Endothelial cell of hepatic sinusoid (primary cell): ENCODE measurements around the gene OR52H1.

Source experiments
- in situ Hi-C: cut with HindIII; loops from 2 replicates; pipeline ENCODE4 v1.10.0; 2017; ENCODE audit warnings: low sequenced_read_pairs

OR52H1 gene

DNA sequence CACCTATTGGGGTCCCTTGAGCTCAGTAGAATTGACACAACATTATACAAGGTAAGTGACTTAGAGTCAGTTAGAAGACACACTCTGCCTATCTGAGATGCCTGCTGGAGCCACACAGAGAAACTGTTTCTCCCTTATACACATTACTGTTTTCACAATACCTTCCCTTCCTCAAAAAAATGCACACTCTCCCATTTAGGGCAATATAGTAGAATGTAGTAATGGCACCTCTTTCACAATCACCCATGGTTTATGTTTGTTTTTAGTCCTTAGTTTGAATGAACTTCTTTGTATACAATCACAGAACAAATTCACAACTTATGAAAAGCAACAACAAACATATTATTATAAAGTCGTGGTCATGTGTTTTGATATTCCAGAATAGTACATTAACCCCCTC, 14.3 kb downstream of the OR52H1 start:
- in situ Hi-C loops: no loop called here

DNA sequence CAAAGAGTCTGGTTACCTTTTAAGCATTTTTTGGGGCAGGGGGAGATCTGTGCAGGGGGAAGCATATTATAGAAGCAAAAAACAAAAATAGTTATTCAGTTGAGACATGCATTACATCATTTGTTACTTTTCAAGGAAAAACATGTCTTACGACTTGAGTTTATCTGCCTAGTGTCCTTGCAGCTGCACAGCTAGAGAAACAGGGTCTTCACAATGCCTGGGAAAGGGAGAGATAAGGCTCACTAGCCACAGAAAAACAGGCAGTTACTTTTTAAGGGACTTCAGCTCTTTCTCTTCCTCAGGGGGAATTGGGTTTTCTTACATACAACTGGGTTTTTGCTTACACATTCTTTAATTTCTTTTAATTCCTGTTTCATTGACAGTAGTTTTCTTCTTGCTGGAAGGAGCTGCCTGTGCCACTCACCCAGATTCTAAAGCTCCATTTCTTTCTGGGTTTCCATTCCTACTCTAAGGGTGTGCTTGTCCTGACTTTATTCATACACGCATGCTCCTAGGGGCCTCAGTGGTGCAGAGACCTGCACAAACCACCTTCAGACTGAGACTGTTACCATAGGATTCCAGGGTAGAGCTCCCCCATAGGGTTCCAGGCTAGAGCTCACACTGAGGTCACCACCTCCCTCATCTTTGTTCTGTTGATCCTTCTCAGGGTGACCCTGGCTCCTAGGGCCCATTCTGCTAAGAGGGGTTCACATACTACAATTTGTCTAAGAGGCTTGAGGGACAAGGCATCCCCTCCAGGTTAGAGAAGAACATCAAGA, 17.1 kb downstream of the OR52H1 start:
- in situ Hi-C loops: no loop called here

GRCh38 chr11:5528495-5528894, 19.8 kb downstream of the OR52H1 start:
- in situ Hi-C loops: no loop called here

DNA sequence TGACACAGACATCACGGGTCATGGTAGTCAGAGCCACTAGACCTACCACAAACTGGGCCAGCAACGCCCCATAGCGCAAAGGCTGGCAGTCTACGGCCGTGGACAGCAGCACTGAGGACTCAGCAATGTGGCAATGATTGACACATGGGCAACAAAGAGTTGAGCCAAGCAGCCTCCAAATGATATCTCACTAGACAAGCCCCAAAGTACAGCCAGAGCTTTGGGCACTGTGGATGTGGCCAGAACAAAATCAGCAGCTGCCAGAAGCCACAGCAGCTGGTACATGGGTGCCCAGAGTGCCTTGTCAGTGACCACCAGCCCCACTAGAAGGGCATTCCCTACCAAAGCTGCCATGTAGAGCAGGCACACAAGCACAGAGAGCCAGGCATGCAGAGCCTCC, 20.6 kb downstream of the OR52H1 start:
- in situ Hi-C loops: no loop called here

- in situ Hi-C loops: no loop called here
Measured at GRCh38 chr11:5524756-5525155, 23.6 kb downstream of the OR52H1 start.

GRCh38 chr11:5522308-5522707, 26.0 kb downstream of the OR52H1 start:
- in situ Hi-C loops: no loop called here

DNA sequence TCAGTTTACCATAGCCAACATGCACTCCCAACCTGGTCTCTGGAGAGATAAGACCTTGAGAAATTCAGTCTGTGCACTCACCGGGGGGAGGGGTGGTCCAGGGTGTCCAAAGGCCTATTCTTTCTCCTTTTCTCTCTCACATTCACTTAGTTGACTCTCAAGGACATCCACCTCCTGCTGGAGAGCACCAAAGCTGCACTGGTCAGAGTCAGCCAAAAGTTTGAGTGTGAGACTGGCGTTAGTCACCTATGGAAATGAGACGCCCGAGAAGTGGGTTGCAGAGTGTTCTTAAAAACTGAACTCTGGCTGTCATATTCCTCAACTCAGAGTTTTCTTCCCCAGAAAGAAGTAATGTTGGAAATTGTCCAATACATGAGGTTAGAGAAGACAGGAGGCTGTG, 26.8 kb downstream of the OR52H1 start:
- in situ Hi-C loops: no loop called here

DNA sequence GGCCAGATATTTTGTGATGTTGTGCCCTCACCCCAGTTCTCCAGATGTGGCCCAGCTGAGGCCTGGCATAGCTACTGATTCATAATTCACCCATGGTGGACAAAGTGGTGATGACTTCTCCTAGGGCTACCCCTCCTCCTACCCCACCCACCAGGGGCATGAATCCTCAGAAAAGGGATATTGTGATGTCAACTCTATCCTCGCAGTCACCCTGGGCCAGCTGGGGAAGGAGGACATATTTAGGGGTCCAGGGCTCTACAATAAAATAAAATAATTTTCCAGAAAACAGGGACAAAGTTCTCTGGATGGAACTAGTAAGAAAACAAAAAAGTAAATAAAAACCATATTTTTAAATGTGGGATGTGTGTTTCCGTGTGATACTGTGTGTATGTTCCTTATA, 31.7 kb downstream of the OR52H1 start, which contains the start of gene UBQLNL:
Gene UBQLNL (minus strand): TSS at position 101 of the 400 bp plus-strand sequence. CDS start 258 bp downstream, outside the sequence.
- in situ Hi-C loops: no loop called here

DNA sequence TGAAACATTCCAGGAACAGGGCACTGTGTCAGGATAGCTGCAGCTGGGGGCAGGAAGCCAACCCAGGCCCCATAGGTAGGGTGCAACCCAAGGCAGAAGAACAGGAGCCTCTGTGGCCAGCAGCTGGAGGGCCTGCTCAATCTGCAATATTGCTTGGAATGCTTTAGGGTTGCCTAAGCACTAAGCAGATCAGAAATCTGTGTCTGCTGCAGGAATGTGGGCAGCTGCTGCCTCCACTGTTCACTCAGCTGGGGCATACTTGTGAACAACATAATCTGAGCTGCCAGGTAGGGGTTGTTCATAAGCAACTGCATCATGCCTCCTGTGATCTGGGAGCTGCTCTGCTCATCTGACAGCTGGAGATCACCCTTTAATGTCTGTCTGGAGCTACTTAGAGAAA, 33.5 kb downstream of the OR52H1 start:
- in situ Hi-C loops: no loop called here

GRCh38 chr11:5509803-5510202, 38.5 kb downstream of the OR52H1 start, which contains the start of gene UBQLN3:
Gene UBQLN3 (minus strand): TSS chr11:5509957. CDS start chr11:5509558, 399 bp downstream.
- in situ Hi-C loops: no loop called here

DNA sequence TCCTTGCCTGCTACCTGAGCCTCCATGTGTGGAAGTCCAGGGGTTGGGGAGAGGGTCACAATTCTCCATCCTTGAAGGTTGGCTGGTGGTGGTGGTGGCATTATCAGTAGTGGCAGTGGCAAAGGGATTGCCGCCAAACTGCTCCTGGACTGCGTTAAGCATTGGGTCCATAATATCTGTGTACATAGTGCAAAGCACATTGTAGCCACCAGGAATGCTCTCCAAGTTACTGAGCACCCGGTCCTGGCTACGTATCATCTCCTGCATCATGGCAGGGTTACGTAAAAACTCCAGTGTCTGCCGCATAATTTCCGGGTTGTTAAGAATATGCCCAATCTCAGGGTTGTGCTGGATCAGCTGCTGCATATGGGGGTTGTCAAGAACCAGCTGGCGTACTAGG, 39.7 kb downstream of the OR52H1 start:
- in situ Hi-C loops: no loop called here

DNA sequence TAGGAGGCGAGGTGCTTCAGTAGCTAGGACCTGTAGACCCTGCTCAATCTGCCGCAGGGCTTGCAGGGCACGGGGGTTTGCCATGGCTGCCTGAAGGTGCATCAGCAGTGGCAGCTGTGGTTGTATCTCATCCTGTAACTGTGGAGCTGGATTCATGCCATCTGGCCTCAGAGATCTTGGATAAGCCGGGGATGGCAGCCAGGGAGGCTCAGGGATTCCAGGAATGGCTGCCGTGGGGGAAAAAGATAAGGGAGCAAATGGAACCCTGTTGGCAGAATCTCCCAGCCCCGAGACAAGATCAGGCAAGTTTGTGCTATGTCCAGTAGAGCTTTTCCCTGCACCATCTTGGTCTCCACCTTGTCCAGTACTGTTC, 40.4 kb downstream of the OR52H1 start:
- in situ Hi-C loops: no loop called here

DNA sequence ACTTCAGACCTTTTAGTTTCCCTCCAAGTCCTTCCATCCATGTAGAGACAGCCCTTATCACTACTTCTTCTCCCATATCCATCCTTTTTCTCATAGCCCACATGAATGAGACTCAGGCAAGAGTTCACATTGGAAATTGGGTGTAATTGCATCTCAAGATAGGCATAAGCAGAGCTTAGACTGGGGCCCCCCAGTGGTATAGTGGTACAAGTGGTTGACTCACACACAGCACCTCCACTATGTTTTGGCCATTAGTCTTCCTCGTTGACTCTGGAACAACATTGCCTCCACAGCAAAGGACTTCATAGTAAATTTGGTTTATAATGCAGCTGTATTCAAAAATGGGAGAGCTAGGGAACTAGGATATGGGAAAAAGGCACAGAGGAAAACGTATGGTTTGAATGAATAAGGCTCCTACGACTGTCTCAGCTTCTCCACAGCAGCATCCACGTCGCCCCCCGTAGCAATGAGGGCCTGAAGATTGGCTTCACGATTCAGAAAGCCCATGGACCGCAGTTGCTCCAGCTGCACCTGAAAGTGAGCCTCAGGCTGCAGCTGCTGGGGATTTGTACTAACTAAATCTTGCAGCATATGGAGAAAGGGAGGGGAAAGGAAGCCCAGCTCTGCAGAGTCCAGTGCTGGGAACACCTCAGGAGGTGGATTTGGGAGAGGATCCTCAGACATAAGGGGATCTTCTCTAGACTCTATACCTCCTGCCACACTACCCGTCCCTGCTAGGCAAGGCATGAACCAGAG, 41.0 kb downstream of the OR52H1 start:
- in situ Hi-C loops: no loop called here

- in situ Hi-C loops: no loop called here
Measured at GRCh38 chr11:5505363-5506048, 42.8 kb downstream of the OR52H1 start.

DNA sequence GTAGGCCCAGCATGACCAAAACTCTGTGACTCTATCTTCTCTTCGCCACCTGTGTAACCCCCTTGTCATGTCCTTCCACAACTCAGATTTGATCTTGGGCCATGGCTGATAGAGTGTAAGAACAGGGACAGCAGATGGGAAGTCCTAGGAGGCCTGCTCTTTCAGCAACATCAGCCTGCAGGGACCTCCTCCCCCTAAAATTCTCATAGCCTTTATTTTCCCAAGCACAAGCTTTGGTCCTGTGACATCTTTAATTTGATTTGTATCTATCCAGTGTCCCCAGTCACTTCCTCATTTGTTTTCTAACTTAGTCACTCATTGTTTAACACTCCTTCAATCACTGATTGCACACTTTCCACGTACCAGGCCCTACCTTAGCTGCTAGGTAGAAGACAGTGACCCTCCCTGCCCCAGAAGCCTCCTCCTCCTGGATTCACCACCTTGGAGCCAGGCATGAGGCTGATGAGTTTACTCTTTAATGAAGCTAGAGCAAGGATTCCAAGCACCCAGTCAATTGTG, 43.9 kb downstream of the OR52H1 start:
- in situ Hi-C loops: no loop called here

DNA sequence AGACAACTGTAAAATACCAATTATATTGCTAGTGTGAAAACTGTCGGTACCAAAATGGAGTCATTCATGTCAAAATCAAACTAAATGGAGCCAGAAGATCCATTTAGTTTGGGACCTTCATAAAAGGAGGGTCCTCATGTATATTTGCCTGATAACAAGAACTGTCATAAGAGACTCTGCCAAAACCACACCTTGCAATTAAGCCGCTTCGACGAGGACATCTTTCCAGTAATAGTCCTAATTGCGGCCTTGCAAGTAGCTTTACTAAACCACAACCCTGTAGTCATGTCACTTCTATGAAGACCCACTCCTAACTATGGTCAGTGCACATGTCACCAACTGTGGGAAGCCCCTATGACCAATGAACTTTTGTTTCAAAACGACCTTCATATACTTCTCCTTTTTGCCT, 47.9 kb downstream of the OR52H1 start:
- in situ Hi-C loops: no loop called here

DNA sequence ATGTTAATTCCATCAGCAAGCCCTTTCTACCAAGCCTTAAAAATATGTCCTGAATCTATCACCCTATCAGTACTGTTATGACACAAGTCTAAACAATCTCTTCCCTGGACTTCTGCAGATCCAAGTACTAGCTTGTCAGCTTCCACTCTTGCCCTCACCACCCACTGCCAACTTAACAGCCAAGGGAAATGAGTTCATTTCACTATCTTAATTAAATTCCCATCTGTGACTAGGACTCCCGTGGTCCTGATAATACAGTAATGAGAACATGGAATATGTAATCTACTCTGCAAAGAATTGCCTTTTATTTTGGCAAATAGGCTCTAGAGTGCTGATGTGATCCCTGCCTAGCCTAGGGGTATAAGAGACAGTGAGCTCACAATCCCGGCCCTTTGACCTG, 48.7 kb downstream of the OR52H1 start:
- in situ Hi-C loops: no loop called here
